Mucosa of descending colon (tissue), 3 donors: ENCODE data around the gene FBXL19. TPM values are rescaled to one million over a fixed set of nuclear protein-coding genes. Genes with fewer than 3 reads are reported as not detected.

Experiments used
- ATAC-seq: fragments of 200-7000 bp; cut with Tn5 transposase; one replicate; pipeline ENCODE4 v1.9.1; 2020; ENCODE audit warnings: mild to moderate bottlenecking, moderate library complexity
- DNase-seq, 3 donors: peaks; one replicate each; pipeline ENCODE4 v3.0.0-alpha.2; 2020
- H3K36me3 ChIP-seq: fragments of 200-600 bp; one replicate; pipeline ENCODE4 v1.8.0; 2021; ENCODE audit warnings: low read depth, mild to moderate bottlenecking
- H3K4me1 ChIP-seq: fragments of 200-600 bp; one replicate; pipeline ENCODE4 v1.8.0; 2021; ENCODE audit warnings: low read depth, mild to moderate bottlenecking
- H3K4me3 ChIP-seq: fragments of 200-600 bp; one replicate; pipeline ENCODE4 v1.8.0; 2021; ENCODE audit warnings: mild to moderate bottlenecking
- H3K9me3 ChIP-seq: fragments of 200-600 bp; one replicate; pipeline ENCODE4 v1.8.0; 2021; ENCODE audit warnings: mild to moderate bottlenecking
- CTCF ChIP-seq: fragments of 200-600 bp; IDR thresholded peaks from one replicate; pipeline ENCODE4 v1.8.0; 2022; ENCODE audit warnings: antibody characterized with exemption, mild to moderate bottlenecking
- intact Hi-C, 2 donors: fragments of 100-400 bp; cut with DNase I in 1 of 2; cut with micrococcal nuclease in 1 of 2; formaldehyde crosslinking; loops; one replicate each; pipeline versions ENCODE4 v1.11.0 to v1.11.1; 2022; cut with DNase I, micrococcal nuclease
- total RNA-seq, 3 donors: library from RNA; stranded (reverse); fragmentation: NEBNext Ultra II Directional in 2 of 3; extraction: Animal tissue kit (Norgen Biotek cat#: 25700) in 2 of 3; gene quantifications; one replicate each; pipeline versions ENCODE4 v1.2.1 to v1.2.4, GENCODE V29; 2021 to 2023
- donor health status: DM: no; HTN: no; CAD: no; lungs with moderate emphysema.
- donor health status: DM: no; HTN: no; CAD: no.
- donor health status: DM: no; HTN: yes; CAD: no.

The FBXL19 gene
- total RNA-seq, 3 donors from 2014 or later, result 17.6 to 30.3 (median 22.4) TPM

DNA sequence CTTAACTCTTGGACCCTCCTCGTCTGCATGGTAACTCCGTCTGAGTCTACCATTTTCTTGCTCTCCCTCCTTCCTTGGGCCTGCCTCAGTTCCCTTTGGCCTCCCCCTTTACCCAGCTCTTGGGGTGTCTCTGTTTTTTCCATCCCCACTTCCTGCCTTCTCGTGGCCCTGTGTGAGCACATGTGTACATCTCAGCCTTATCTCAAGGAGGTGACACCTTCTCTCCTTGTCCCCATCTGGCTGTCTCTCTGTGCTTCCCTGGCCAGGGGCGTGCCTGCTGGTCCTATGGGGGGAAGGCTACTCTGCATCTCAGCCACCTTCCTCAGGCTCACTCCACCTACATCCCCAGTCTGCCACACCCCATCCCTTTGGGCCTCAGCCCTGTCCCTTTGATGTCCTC lies 20.4 kb upstream of the FBXL19 start:
- Histone ChIP-seq H3K4me3 (no peak overlapping the region), H3K36me3 (no peaks in the 10 kb centered on the region), H3K9me3 (no peaks in the 10 kb centered on the region), H3K4me1 (peaks cover 3% of the 10 kb centered on the region)
- TF ChIP-seq CTCF, result no peak
- DNase-seq (no peak), ATAC-seq (peak; percentile 6)
- intact Hi-C loops, result no loop called here

DNA sequence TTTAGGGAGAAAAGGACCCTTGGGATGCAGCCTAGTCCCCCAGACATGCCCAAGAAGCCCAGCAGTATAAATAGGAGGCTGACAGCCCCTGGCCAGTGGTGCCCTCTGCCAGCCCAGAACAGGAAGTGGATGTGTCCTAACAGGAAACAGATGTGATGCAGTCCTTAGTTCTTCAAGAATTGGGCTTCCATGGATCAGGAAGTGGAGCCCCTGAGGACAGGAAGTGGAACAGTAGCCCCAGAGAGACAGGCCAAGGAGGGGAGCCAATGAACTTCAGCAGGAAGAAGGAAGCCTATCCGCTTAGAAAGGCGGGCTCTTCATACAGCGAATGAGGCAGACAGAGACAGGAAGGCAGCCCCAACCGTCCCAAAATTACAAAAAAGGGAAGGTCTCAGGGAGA lies 19.8 kb upstream of the FBXL19 start:
- peak in 1 of 3 donors; percentile 24 for DNase-seq
- H3K4me1 ChIP-seq, result peaks cover 3% of the 10 kb centered on the region

GRCh38 chr16:30904114-30904780 lies 19.1 kb upstream of the FBXL19 start:
- ATAC-seq (no peak), DNase-seq (no peak)
- H3K9me3 ChIP-seq, result no peaks in the 10 kb centered on the region
- TF ChIP-seq CTCF, result no peak
- H3K4me1 ChIP-seq, result peaks cover 3% of the 10 kb centered on the region
- no peak overlapping the region for H3K4me3 ChIP-seq
- intact Hi-C loops, result no loop called here
- no peaks in the 10 kb centered on the region for H3K36me3 ChIP-seq

More for the DNA sequence above, 19.8 kb upstream of the FBXL19 start:
- no peak for TF ChIP-seq CTCF
- intact Hi-C loops, result no loop called here
- H3K4me3 ChIP-seq, result no peak overlapping the region
- H3K9me3 ChIP-seq, result no peaks in the 10 kb centered on the region
- ATAC-seq, result peak; percentile 10
- no peaks in the 10 kb centered on the region for H3K36me3 ChIP-seq

- Histone ChIP-seq H3K4me3 (no peak overlapping the region), H3K4me1 (no peaks in the 10 kb centered on the region), H3K9me3 (no peaks in the 10 kb centered on the region), H3K36me3 (no peaks in the 10 kb centered on the region)
- intact Hi-C loops, result no loop called here
- DNase-seq (no peak), ATAC-seq (no peak)
- TF ChIP-seq CTCF, result no peak
Observed at GRCh38 chr16:30907064-30907463, 16.3 kb upstream of the FBXL19 start.

GRCh38 chr16:30910427-30911029 lies 12.8 kb upstream of the FBXL19 start:
- no peak for ATAC-seq
- DNase-seq, result no peak
- H3K4me3 ChIP-seq, result no peak overlapping the region
- H3K9me3 ChIP-seq, result no peaks in the 10 kb centered on the region
- H3K4me1 ChIP-seq, result no peaks in the 10 kb centered on the region
- no peak for TF ChIP-seq CTCF
- H3K36me3 ChIP-seq, result no peaks in the 10 kb centered on the region
- intact Hi-C loops, result loop anchor here in 1 of 2 donors (5.0 kb wide), 1 partner anchor 73 kb away; no protein-coding TSS in a partner anchor
